HCT116 (cell line): ENCODE results near the gene IRX3.

Source experiments
- CTCF ChIP-seq, 3 experiments: fragments of 200-600 bp in 1 of 3; sonication (generic) in 1 of 3; IDR thresholded peaks in 2 of 3; conservative IDR thresholded peaks in 1 of 3; 2 replicates each; pipeline ENCODE4 v1.5.1; 2012 to 2017; ENCODE audit warnings: low read depth in 2 of 3, low read length in 2 of 3, antibody characterized with exemption in 1 of 3, borderline replicate concordance in 1 of 3, control low read depth in 1 of 3, mild to moderate bottlenecking in 1 of 3, mixed read lengths in 1 of 3, mixed run types in 1 of 3, moderate library complexity in 1 of 3; ENCODE audit not compliant: insufficient read depth in 1 of 3
- ELF1 ChIP-seq: IDR thresholded peaks from 2 replicates; pipeline ENCODE4 v1.6.1; 2012; ENCODE audit warnings: low read depth, borderline replicate concordance
- EZH2 ChIP-seq: fragments of 200-600 bp; sonication (generic); IDR thresholded peaks from 2 replicates; pipeline ENCODE4 v1.6.1; 2017; ENCODE audit warnings: antibody characterized with exemption, mixed run types
- EZH2phosphoT487 ChIP-seq: fragments of 200-600 bp; IDR thresholded peaks from 2 replicates; pipeline ENCODE4 v1.6.1; 2018; ENCODE audit warnings: antibody characterized with exemption, borderline replicate concordance
- FOSL1 ChIP-seq: IDR thresholded peaks from 2 replicates; pipeline ENCODE4 v1.6.1; 2012; ENCODE audit warnings: low read depth
- JUND ChIP-seq: IDR thresholded peaks from 2 replicates; pipeline ENCODE4 v1.6.1; 2012
- POLR2A ChIP-seq: IDR thresholded peaks from 2 replicates; pipeline ENCODE4 v1.7.0; 2011; ENCODE audit warnings: borderline replicate concordance; ENCODE audit not compliant: insufficient read depth, insufficient read length; ENCODE audit errors: extremely low read depth
- POLR2AphosphoS5 ChIP-seq: IDR thresholded peaks from 2 replicates; pipeline ENCODE4 v1.6.1; 2011; ENCODE audit warnings: mild to moderate bottlenecking, low read depth, low read length, moderate library complexity
- REST ChIP-seq: IDR thresholded peaks from 2 replicates; pipeline ENCODE4 v1.6.1; 2012; ENCODE audit warnings: low read depth
- SIN3A ChIP-seq: IDR thresholded peaks from 2 replicates; pipeline ENCODE4 v1.6.1; 2012; ENCODE audit warnings: low read depth
- SP1 ChIP-seq: IDR thresholded peaks from 2 replicates; pipeline ENCODE4 v1.6.1; 2012; ENCODE audit warnings: low read depth
- TCF7L2 ChIP-seq: IDR thresholded peaks from 2 replicates; pipeline ENCODE4 v1.7.0; 2011; ENCODE audit warnings: borderline replicate concordance, inconsistent platforms; ENCODE audit not compliant: insufficient read depth, insufficient read length; ENCODE audit errors: extremely low read depth
- YY1 ChIP-seq: IDR thresholded peaks from 2 replicates; pipeline ENCODE4 v1.6.1; 2011; ENCODE audit warnings: low read length, low read depth, moderate library complexity, mild to moderate bottlenecking; ENCODE audit not compliant: insufficient replicate concordance; ENCODE audit errors: extremely low read depth
- ZNF274 ChIP-seq: fragments of 200-500 bp; sonication (Bioruptor generic); IDR thresholded peaks from 2 replicates; pipeline ENCODE4 v1.6.1; 2014; ENCODE audit warnings: mild to moderate bottlenecking, low read depth, low read length, inconsistent platforms

- TF ChIP-seq CTCF (IDR thresholded peaks at IDR 0.05 in 2 of 3, conservative IDR thresholded peaks at IDR 0.05 in 1 of 3; ENCODE audit: borderline replicate concordance in 1 of 3, insufficient read depth in 1 of 3, low read depth in 2 of 3, low read length in 2 of 3) (no peak), EZH2 (no peak), EZH2phosphoT487 (no peak), REST (no peak), TCF7L2 (no peak), JUND (no peak), POLR2A (no peak), SIN3A (no peak), SP1 (no peak), POLR2AphosphoS5 (no peak), ELF1 (no peak), FOSL1 (no peak), ZNF274 (no peak), YY1 (no peak)
Measured at GRCh38 chr16:54318941-54319340, 32.4 kb upstream of the IRX3 start.
